Heart right ventricle (tissue), 16 donors: ENCODE measurements around the gene PLEKHH3. TPM values are rescaled to one million over a fixed set of nuclear protein-coding genes. Genes with fewer than 3 reads are reported as not detected.

Experiments used
- ATAC-seq, 8 donors: fragments of 200-7000 bp; cut with Tn5 transposase; one replicate each; pipeline ENCODE4 v1.9.1; 2020; ENCODE audit warnings: mild to moderate bottlenecking in 8 of 8, moderate library complexity in 8 of 8, moderate number of reproducible peaks in 1 of 8
- DNase-seq, 2 donors: peaks; one replicate each; pipeline ENCODE4 v3.0.0-alpha.2; 2020
- H3K27ac ChIP-seq, 10 donors: fragments of 200-600 bp; sonication (generic) in 2 of 10; one replicate each; pipeline versions ENCODE4 v1.5.0 to v1.8.0; 2020 to 2022; ENCODE audit warnings: mild to moderate bottlenecking in 3 of 10
- H3K27me3 ChIP-seq, 7 donors: fragments of 200-600 bp; one replicate each; pipeline ENCODE4 v1.8.0; 2021 to 2022; ENCODE audit warnings: mild to moderate bottlenecking in 2 of 7
- H3K36me3 ChIP-seq, 9 donors: fragments of 200-600 bp; sonication (generic) in 1 of 9; one replicate each; pipeline versions ENCODE4 v1.5.0 to v1.8.0; 2020 to 2022; ENCODE audit warnings: mild to moderate bottlenecking in 2 of 9
- H3K4me1 ChIP-seq, 9 donors: fragments of 200-600 bp; sonication (generic) in 1 of 9; one replicate each; pipeline versions ENCODE4 v1.5.0 to v1.8.0; 2020 to 2022; ENCODE audit warnings: mild to moderate bottlenecking in 4 of 9
- H3K4me3 ChIP-seq, 10 donors: fragments of 200-600 bp; sonication (generic) in 2 of 10; one replicate each; pipeline versions ENCODE4 v1.5.0 to v1.8.0; 2020 to 2022; ENCODE audit warnings: mild to moderate bottlenecking in 7 of 10, moderate library complexity in 2 of 10
- H3K9me3 ChIP-seq, 11 donors: fragments of 200-600 bp in 10 of 11; sonication (generic) in 2 of 11; one replicate each; pipeline versions ENCODE4 v1.5.0 to v1.8.0; 2013 to 2022; ENCODE audit warnings: mild to moderate bottlenecking in 2 of 11, control low read depth in 1 of 11, moderate library complexity in 1 of 11
- CTCF ChIP-seq, 9 donors: fragments of 200-600 bp; sonication (generic) in 2 of 9; IDR thresholded peaks; one replicate each; pipeline versions ENCODE4 v1.5.0 to v1.8.0; 2021 to 2022; ENCODE audit warnings: antibody characterized with exemption in 9 of 9, mild to moderate bottlenecking in 5 of 9, moderate library complexity in 1 of 9
- WGBS, 2 donors: extraction: QIAGEN DNeasy Blood & Tissue Kit; methylation state at CpG; one replicate each; pipeline ENCODE4 v1.1.7; 2013; ENCODE audit warnings: inconsistent platforms in 1 of 2; 5-methylcytosine and 5-hydroxymethylcytosine counted together
- intact Hi-C, 10 donors: fragments of 100-400 bp; cut with DNase I; formaldehyde crosslinking; loops; one replicate each; pipeline versions ENCODE4 v1.11.1 to v1.14.2; 2022
- polyA plus RNA-seq, 2 donors: library from polyadenylated mRNA; stranded (reverse); fragments of 200-250 nt; gene quantifications; one replicate each; pipeline ENCODE4 v1.2.3, GENCODE V29; 2013
- total RNA-seq, 10 donors: library from RNA; stranded (reverse); fragmentation: NEBNext Ultra II Directional in 3 of 10; extraction: Animal tissue kit (Norgen Biotek cat#: 25700) in 3 of 10; gene quantifications; one replicate each; pipeline versions ENCODE4 v1.2.1 to v1.2.4, GENCODE V29; 2021 to 2023
- donor health status: Arrhythmogenic right ventricular cardiomyopathy.
- donor health status: ischemic (EF 13 %, LVEDD 7.1; RV severe dilation, severe dysfunction).
- donor health status: healthy with polysubstance abuse.
- donor health status: DM: no; HTN: yes; CAD: no.
- donor health status: DM: no; HTN: no; CAD: no.
- donor health status: ischemic (EF 25% LVEDD 6.9; RV normal size, moderate dysfunction).
- donor health status: ischemic (EF 25% LVEDD 5.7; RV mildly dilated, moderate dysfunction).
- donor health status: healthy.
- donor health status: DM: yes; HTN: yes; CAD: no.
- donor health status: Ischemic cardiomyopathy.
- donor health status: ischemic (EF 35%, LVEDD 5.7; RV mildly dilated, moderate dysfunction).
- donor health status: nonischemic (EF 11% LVEDD 7.7; RV severe dilation, severe dysfunction).
- donor health status: DM: yes; HTN: yes; CAD: no.
- donor health status: PGD.
- donor health status: ischemic (EF 29% LVEDD 5.4; RV normal size, mild dysfunction).
- donor health status: nonischemic (EF 23%, LVEDD 6.1; RV moderate dilation, normal function).

PLEKHH3 gene
- total and polyA plus RNA-seq, 12 donors: 12.8 to 42.1 (median 22.8) TPM

DNA sequence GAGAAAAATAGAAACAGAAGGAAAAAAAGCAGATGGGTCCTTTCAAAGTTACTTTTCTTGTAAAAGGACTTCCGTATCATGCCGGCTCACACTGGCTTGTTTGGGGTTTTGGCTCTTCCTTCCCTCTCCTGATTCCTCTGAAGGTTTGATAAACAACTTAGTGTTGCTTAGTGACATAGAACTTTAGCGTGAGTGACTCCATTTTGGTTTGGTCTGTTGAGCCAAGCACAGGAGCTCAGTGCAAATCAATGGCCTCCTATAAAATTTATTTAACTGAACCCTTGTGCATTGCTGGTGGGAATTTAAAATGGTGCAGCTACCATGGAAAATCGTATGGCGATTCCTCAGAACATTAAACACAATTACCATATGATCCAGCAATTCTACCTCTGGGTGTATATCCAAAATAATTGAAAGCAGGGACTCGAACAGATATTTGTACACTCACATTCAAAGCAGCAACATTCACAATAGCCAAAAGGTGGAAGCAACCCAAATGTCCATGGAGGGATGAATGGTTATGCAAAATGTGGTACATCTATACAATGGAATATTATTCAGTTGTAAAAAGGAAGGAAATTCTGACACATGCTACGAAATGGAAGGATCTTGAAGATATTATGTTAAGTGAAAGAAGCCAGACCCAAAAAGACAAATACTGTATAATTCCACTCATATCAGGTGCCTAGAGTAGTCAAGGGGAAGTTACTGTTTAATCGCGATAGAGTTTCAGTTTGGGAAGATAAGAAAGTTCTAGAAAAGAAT, 18.8 kb downstream of the PLEKHH3 start:
- 88 to 90% methylated on average over 9 of the region's 9 CpGs for WGBS, 2 donors
- no peak for ATAC-seq
- no peak for TF ChIP-seq CTCF (IDR thresholded peaks at IDR 0.05)

DNA sequence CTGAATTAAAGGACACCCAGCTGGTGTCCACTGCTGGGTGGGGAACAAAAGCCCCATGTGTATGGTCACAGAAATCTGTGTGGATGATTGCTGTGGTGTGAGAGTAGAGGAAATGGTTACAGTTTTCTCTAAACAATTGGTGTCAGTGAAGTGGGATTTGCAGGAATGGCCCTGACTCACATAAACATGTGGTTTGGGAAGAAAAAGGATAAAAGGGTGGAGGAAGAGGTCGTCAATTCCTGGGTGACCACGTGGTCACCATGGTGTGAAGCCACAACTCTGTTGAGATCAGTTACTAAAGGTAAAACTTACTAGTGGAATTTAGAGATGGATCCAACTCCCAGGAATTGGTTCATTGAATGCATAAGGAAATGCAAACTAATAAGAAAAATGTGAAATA, 21.3 kb downstream of the PLEKHH3 start:
- peaks cover 0 to 30% (median 19%) of the 10 kb centered on the region in 9 donors for H3K4me1 ChIP-seq
- 73 to 74% methylated on average over 2 of the region's 2 CpGs for WGBS, 2 donors
- H3K4me3 ChIP-seq: no peak overlapping the region
- no peaks in the 10 kb centered on the region for H3K9me3 ChIP-seq
- intact Hi-C loops: loop anchor here in 4 of 10 donors (5.0 kb wide), 2 partner anchors 38 to 48 kb away; partner anchors contain the start of genes RETREG3 (in 2 of the 4) and TUBG1 (in 2 of the 4)
- H3K27ac ChIP-seq: no peak overlapping the region
- no peaks in the 10 kb centered on the region for H3K36me3 ChIP-seq
- TF ChIP-seq CTCF (IDR thresholded peaks at IDR 0.05): no peak
- ATAC-seq (no peak), DNase-seq (no peak)
- H3K27me3 ChIP-seq: peaks cover 0 to 14% (median 0%) of the 10 kb centered on the region in 7 donors

More for the DNA sequence above, 18.8 kb downstream of the PLEKHH3 start:
- Histone ChIP-seq H3K27ac (peak overlapping the region in 1 of 10 donors; percentile 90), H3K36me3 (peaks cover 0 to 18% (median 0%) of the 10 kb centered on the region in 9 donors), H3K27me3 (peaks cover 0 to 14% (median 0%) of the 10 kb centered on the region in 7 donors), H3K9me3 (no peaks in the 10 kb centered on the region), H3K4me1 (peaks cover 0 to 39% (median 26%) of the 10 kb centered on the region in 9 donors), H3K4me3 (no peak overlapping the region)
- intact Hi-C loops: loop anchor here in 4 of 10 donors (5.0 kb wide), 2 partner anchors 41 to 51 kb away; partner anchors contain the start of genes RETREG3 (in 2 of the 4) and TUBG1 (in 2 of the 4)
- DNase-seq: no peak

DNA sequence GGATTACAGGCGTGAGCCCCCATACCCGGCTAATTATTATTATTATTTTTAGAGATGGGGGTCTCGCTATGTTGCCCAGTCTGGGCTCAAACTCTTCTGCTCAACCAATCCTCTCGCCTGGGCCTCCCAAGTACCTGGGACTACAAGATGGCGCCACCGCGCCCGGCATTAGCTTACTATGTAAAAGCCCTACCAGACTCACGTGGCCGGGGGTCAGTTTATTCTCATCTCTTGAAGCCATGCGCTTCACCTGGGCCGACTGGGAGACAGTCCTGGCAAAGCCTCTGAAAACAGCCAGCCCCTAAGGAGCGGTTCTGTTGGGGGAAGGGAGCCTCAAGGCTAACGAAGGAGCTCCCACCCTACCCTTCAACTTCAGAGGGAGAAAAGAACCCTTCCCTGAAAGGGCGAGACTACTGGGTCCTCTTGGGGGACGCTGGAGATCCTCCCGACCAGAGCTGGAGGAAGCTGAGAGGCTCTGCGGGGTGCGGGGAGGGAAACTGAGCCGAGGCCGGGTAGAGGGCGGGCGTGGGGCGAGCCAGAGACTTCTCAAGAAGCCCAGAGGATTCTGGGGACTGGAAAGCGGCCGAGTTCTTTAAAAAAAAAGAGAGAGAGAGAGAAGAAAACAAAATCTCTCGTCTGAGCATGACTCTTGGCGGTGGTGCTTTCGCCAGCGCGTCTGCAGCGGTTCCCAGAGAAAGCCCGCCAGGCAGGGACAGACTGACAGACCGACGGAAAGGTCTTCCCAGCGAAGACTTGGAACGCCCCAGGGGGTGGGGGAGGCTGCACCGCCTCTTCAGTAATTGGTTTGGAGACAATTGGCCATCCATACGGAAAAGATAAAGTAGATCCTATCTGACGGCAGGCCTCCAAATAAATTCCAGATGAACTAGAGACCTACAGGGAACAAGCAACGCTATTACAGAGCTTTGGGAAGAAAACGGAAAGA, 23.3 kb downstream of the PLEKHH3 start:
- intact Hi-C loops: no loop called here
- no peaks in the 10 kb centered on the region for H3K9me3 ChIP-seq
- ATAC-seq: peak; percentile 75 to 88 (median 82)
- TF ChIP-seq CTCF (IDR thresholded peaks at IDR 0.05): no peak
- peak overlapping the region; percentile 37 to 86 (median 74) for H3K27ac ChIP-seq
- H3K27me3 ChIP-seq: peaks cover 0 to 14% (median 0%) of the 10 kb centered on the region in 7 donors
- WGBS, 2 donors: 25 to 27% methylated on average over 41 to 42 of the region's 42 CpGs
- peak overlapping the region in 9 of 10 donors; percentile 21 to 55 (median 45) for H3K4me3 ChIP-seq
- peak; percentile 57 to 75 for DNase-seq
- H3K36me3 ChIP-seq: no peaks in the 10 kb centered on the region
- peaks cover 0 to 15% (median 12%) of the 10 kb centered on the region in 9 donors for H3K4me1 ChIP-seq

GRCh38 chr17:42651392-42651791, 25.4 kb downstream of the PLEKHH3 start:
- no peak for ATAC-seq
- intact Hi-C loops: no loop called here

More at GRCh38 chr17:42651392-42651791, 25.4 kb downstream of the PLEKHH3 start:
- Histone ChIP-seq H3K27ac (no peak overlapping the region), H3K36me3 (no peaks in the 10 kb centered on the region), H3K4me1 (peaks cover 0 to 15% (median 12%) of the 10 kb centered on the region in 9 donors), H3K27me3 (peaks cover 0 to 14% (median 0%) of the 10 kb centered on the region in 7 donors), H3K4me3 (no peak overlapping the region), H3K9me3 (no peaks in the 10 kb centered on the region)
- WGBS, 2 donors: 76 to 80% methylated on average over 4 of the region's 4 CpGs
- no peak for DNase-seq
- TF ChIP-seq CTCF (IDR thresholded peaks at IDR 0.05): no peak
